Ramos (cell line): ENCODE measurements around the gene MYEOV.

Source experiments
- in situ Hi-C: fragments of 300-500 bp; cut with MboI; formaldehyde crosslinking; loops from one replicate; pipeline ENCODE4 v1.14.3; 2022; ENCODE audit warnings: low sequenced_read_pairs; ENCODE audit not compliant: unreplicated experiment

The MYEOV gene

DNA sequence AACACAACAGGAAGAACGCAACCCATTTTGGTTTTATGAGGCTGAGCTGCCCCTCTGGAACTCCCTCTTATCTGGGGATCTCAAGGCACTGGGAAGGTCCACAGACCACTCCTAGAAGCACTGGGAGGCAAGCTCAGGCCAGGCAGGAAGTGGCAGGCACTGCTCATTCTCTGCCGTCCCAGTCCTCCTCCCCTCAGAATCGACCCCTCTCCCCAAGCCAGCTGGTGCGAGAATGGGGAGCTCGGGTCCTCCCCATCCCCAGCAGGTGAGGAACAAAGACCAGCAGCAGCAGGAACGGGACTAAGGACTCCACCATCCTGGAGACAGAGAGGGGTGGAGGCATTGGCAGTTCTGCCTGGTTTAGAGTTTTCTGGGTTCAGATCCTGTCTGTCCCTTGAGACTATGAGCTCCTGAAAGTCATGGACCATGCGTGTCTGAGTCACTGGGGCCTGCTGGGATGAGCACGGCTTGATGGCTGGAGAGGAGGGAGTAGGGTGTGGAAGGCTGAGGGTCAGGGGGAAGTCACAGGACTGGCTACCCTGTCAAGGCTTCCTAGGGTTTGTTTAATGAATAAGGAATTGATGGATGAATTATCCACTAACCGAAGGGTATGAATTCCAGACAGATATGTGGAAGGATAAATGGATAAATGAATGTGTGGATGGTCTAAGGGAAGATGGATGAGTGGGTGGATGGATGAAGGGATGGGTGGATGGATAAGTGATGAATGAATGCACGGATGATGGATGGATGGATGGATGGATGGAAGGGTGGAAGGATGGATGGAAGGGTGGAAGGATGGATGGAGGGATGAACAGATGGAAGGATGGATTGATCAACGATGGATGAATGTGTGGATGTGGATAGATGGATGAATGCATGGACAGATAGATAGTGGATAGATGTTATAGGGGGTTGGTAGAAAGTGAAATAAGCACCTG is 6.4 kb downstream of the MYEOV start:
- in situ Hi-C loops: no loop called here

DNA sequence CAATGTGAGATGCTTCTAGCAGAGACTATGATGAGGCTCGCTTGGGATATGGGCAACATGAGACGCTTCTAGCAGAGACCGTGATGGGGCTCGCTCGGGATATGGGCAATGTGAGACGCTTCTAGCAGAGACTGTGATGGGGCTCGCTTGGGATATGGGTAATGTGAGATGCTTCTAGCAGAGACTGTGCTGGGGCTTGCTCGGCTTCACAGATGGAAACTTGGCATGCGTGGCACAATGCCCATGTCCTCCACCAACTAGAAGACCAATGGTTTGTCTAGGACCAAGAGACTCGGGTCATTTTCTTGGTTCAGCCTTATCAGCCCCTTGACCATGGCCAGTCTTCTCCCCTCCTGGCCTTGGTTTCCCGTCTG is 7.1 kb downstream of the MYEOV start:
- in situ Hi-C loops: no loop called here

DNA sequence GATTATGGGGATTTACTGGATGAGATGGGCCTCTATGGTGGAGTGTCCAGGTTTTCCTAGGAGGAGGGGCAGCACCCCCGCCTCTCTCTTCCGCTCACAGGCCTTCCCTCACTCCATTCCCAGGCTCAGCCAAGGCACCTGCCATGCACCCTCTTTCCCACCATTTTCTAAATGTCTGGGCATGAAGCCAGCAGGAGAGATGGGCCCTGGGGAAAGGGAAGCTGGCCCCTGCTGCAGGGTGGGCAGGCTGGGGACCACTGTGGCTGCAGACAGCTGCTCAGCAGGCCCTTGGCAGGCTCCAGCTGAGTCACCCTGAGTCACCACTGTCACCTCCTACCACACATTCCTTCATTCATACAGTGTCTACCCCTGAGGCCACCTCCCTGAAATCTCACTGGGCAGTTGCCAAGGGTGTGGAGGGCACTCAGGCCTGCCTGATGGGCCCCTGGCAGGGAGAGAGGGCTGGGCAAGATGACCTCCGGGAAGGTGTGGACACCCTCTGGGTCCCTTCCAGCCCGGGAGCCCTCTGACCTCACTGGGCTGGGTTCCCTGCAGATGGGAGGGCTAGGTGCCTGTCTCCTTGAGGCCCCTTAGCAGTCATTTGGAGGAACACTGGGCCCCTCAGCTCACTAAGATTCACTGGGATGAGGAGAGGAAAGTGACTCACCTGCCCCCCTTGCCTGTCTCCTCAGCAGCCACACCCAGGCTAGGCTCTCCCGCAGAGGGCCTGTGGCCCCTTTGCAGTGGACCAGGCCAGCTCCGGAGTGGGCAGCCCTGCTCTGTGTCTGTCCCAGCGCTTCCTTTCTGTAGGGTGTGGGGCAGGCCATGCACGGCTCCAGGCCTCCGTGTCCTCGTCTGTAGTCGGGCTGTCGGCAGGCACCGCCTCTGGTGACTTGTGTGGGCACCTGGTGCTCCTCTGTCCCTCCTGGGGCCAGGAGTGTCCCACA is 7.8 kb downstream of the MYEOV start:
- in situ Hi-C loops: no loop called here

GRCh38 chr11:69302447-69303020 is 8.6 kb downstream of the MYEOV start:
- in situ Hi-C loops: no loop called here

- in situ Hi-C loops: no loop called here
Observed at GRCh38 chr11:69303427-69303826, 9.5 kb downstream of the MYEOV start.

- in situ Hi-C loops: no loop called here
Observed at GRCh38 chr11:69304258-69304657, 10.3 kb downstream of the MYEOV start.

- in situ Hi-C loops: no loop called here
Observed at GRCh38 chr11:69304686-69305085, 10.7 kb downstream of the MYEOV start.

- in situ Hi-C loops: no loop called here
Observed at GRCh38 chr11:69305885-69306540, 12.1 kb downstream of the MYEOV start.

GRCh38 chr11:69306821-69307220 is 12.9 kb downstream of the MYEOV start:
- in situ Hi-C loops: no loop called here

DNA sequence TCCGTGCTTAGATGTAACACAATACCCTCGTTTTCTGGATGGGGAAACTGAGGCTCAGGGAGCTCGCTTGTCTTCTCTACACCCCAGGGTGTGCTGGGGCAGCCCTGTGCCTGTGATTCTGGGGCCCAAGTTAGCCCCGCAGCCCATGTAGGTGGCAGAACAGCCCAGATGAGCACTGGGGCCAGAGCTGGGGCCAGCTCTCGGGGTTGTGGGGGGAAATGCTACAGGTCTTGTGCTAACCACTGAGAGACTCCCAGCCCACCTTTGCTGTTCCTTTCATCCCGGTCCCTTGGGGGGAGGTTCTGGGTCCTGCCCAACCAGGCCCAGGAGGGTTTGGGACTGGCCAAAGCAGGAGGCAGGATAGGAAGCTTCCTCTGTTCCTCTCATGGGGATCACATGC is 13.5 kb downstream of the MYEOV start:
- in situ Hi-C loops: no loop called here

GRCh38 chr11:69307871-69308431 is 14.0 kb downstream of the MYEOV start:
- in situ Hi-C loops: no loop called here

GRCh38 chr11:69308491-69308911 is 14.5 kb downstream of the MYEOV start:
- in situ Hi-C loops: no loop called here

DNA sequence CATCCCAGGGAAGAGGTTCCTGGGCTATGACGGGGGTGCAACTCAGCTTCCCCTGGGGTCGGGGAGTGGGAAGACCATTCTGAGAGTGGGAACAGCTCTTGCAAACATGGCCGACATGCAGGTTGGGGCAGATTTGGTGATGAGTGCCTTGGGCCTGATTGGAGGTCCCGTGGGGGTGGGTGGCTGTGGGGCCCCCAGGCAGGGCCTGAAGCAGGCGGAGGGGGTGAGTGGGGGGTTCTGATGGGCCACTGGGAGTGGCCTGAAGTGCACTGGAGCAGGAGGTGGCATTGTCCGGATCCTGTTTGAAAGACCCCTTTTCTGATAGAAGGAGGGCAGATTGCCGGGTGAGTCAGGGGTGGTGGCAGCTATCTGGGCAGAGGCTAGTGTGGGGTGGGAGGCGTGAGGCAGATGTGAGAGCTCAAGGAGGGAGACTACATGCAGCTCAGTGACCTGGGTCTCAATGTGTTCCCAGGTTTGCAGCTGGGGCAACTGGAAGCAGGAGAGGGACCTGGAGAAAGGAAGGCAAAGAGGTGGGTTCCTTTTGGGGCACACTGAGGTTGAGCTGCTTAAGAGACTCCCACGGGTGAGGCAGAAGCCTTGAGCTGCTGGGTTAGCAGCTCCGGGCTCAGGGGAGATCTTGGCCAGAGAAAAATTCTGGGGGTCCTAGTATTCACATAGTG is 15.1 kb downstream of the MYEOV start:
- in situ Hi-C loops: no loop called here

GRCh38 chr11:69309631-69310280 is 15.8 kb downstream of the MYEOV start:
- in situ Hi-C loops: no loop called here

DNA sequence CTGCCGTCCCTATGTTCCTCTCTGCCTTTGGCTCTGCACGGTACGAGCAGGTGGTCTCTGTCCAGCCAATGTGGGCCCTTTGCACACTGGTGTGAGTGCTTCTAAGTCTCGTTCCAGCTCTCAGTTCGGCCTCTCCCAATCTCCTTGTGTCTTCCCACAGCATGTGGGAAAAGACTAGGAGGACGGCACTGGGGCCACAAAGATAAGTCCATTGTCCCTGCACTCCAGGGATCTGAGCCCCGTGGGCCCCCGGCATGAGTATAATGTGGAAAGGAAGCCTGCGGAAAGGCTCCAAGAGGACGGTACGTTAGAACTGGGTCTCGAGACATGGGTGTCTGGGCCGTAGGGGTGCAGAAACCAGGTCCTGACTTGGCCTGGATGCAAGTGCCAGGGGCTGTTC is 16.4 kb downstream of the MYEOV start:
- in situ Hi-C loops: no loop called here

- in situ Hi-C loops: no loop called here
Observed at GRCh38 chr11:69310934-69311766, 17.2 kb downstream of the MYEOV start.

DNA sequence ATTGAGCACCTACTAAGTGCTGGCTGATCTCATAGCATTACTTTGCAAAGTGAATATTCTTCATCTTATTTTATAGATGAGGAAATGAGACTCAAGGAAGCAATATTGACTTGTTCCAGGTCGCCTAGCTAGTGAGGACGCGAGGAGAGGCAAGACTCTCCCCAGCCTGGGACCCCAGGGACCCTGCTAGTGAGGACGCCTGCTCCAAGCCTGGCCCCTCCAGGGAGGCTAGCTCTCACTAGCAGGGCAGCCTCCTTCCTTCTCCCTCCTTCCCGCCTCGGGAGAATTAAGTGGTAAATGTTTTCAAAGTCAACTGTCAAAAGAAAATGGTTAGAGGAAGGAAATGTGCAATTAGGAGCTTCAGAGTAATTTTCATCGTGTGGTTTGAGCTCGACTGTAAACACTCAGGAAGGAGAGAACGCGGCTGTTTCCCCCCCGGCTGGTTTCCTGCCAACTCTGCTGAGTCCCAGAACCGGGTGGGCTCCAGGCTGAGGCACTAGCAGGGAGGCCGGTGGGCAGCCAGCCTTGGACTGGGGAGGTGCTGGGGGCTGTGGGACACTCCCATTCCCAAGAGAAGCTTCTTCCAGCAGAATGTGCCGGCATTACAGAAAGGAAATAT is 17.9 kb downstream of the MYEOV start:
- in situ Hi-C loops: no loop called here
